ENCODE measurements around the gene SCNN1B. TPM values are rescaled to one million over a fixed set of nuclear protein-coding genes. Genes with fewer than 3 reads are reported as not detected.

Gene SCNN1B
- total and polyA plus RNA-seq, 8 donors = 0.47 to 2.3 (median 1.0) TPM

DNA sequence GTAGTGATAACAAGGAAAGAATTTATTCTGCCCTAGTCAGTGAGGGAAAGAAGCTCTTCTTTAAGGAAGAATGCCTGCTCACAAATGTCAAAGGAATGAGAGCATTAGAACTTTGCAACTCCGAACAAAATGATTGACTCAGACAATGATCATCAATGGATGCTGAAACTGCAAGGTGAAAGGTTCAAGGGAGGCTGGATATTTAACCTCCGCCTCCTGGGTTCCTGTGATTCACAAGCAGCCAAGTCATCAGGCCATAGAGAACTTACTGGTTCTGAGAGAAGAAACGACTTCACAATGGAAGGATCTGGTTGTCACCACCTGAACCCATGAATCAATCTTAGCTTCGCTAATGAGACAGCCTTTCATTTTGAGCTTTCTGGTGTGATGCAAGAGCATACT, 16.0 kb upstream of the SCNN1B start:
- H3K4me3 ChIP-seq = no peak overlapping the region
- no peaks in the 10 kb centered on the region for H3K36me3 ChIP-seq
- intact Hi-C loops (cut with DNase I) = no loop called here
- no peaks in the 10 kb centered on the region for H3K9me3 ChIP-seq
- WGBS, 2 donors = 60 to 69% methylated on average over 4 of the region's 4 CpGs
- FAIRE-seq (no peak), DNase-seq (no peak), ATAC-seq (no peak)
- H3K27me3 ChIP-seq = no peaks in the 10 kb centered on the region
- H3K27ac ChIP-seq = no peak overlapping the region
- TF ChIP-seq, protein P1, sequence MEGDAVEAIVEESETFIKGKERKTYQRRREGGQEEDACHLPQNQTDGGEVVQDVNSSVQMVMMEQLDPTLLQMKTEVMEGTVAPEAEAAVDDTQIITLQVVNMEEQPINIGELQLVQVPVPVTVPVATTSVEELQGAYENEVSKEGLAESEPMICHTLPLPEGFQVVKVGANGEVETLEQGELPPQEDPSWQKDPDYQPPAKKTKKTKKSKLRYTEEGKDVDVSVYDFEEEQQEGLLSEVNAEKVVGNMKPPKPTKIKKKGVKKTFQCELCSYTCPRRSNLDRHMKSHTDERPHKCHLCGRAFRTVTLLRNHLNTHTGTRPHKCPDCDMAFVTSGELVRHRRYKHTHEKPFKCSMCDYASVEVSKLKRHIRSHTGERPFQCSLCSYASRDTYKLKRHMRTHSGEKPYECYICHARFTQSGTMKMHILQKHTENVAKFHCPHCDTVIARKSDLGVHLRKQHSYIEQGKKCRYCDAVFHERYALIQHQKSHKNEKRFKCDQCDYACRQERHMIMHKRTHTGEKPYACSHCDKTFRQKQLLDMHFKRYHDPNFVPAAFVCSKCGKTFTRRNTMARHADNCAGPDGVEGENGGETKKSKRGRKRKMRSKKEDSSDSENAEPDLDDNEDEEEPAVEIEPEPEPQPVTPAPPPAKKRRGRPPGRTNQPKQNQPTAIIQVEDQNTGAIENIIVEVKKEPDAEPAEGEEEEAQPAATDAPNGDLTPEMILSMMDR (IDR thresholded peaks at IDR 0.05) = no peak
- no peaks in the 10 kb centered on the region for H3K4me1 ChIP-seq

- no peaks in the 10 kb centered on the region for H3K4me1 ChIP-seq
- no peak overlapping the region for H3K4me3 ChIP-seq
- H3K27ac ChIP-seq = no peak overlapping the region
- no peak for ATAC-seq
- no peak for FAIRE-seq
- no peaks in the 10 kb centered on the region for H3K27me3 ChIP-seq
- TF ChIP-seq, protein P1 (IDR thresholded peaks at IDR 0.05) = no peak
- no peak for DNase-seq
- 46 to 72% methylated on average over 3 of the region's 3 CpGs for WGBS, 2 donors
- no peaks in the 10 kb centered on the region for H3K36me3 ChIP-seq
- intact Hi-C loops (cut with DNase I) = no loop called here
- H3K9me3 ChIP-seq = no peaks in the 10 kb centered on the region
These were observed 13.9 kb upstream of the SCNN1B start for GRCh38 chr16:23288209-23288608.

DNA sequence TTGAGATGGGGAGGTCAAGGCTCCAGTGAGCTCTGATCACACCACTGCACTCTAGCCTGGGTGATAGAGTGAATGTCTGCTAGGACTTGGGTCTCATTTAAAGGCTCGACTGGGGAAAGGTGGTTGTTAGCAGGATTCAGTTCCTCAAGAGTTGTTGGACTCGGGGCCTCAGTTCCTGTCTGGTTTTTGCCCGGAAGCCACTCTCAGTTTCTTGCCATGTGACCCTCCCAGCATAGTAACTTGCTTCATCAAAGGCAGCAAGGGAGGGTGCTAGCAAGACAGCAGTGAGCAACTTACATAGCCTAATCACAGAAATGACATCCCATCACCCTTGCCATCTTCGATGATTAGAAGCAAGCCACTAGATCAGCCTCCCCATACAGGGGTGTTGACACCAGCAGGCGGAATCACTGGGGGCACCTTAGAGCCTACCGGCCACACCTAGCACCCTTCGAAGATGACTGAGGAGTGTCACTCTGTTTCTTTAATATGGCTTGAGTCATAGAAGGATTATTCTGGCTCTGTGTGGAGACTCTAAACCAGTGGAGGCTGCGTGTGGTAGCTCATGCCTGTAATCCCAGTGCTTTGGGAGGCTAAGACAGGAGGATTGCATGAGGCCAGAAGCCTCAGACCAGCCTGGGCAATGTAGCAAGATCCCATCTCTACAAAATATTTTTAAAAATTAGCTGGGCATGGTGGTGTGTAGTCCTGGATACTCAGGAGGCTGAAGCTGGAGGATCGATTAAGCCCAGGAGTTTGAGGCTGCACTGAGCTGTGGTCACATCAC, 13.2 kb upstream of the SCNN1B start:
- TF ChIP-seq, protein P1 (IDR thresholded peaks at IDR 0.05) = no peak
- no peaks in the 10 kb centered on the region for H3K27me3 ChIP-seq
- no peak overlapping the region for H3K27ac ChIP-seq
- intact Hi-C loops (cut with DNase I) = no loop called here
- no peaks in the 10 kb centered on the region for H3K36me3 ChIP-seq
- DNase-seq (no peak), ATAC-seq (no peak), FAIRE-seq (no peak)
- 75 to 84% methylated on average over 9 of the region's 9 CpGs for WGBS, 2 donors
- no peaks in the 10 kb centered on the region for H3K4me1 ChIP-seq
- H3K9me3 ChIP-seq = no peaks in the 10 kb centered on the region
- no peak overlapping the region for H3K4me3 ChIP-seq

GRCh38 chr16:23290189-23291062, 11.7 kb upstream of the SCNN1B start:
- no peaks in the 10 kb centered on the region for H3K36me3 ChIP-seq
- no peak overlapping the region for H3K27ac ChIP-seq
- intact Hi-C loops (cut with DNase I) = no loop called here
- no peaks in the 10 kb centered on the region for H3K4me1 ChIP-seq
- FAIRE-seq = no peak
- no peak for DNase-seq
- H3K27me3 ChIP-seq = no peaks in the 10 kb centered on the region
- H3K4me3 ChIP-seq = no peak overlapping the region
- no peaks in the 10 kb centered on the region for H3K9me3 ChIP-seq
- 64 to 74% methylated on average over 12 of the region's 12 CpGs for WGBS, 2 donors
- TF ChIP-seq, protein P1 (IDR thresholded peaks at IDR 0.05) = no peak
- no peak for ATAC-seq

Measured in pancreas (tissue), 10 donors.